GM18511 (cell line): ENCODE measurements around the gene SERINC1.

Experiments used
- ATAC-seq: cut with Tn5 transposase; IDR thresholded peaks from one replicate; pipeline ENCODE4 v1.9.1; 2021; ENCODE audit warnings: mild to moderate bottlenecking, moderate library complexity; ENCODE audit not compliant: unreplicated experiment

SERINC1 gene

GRCh38 chr6:122394016-122394415, 77.6 kb downstream of the SERINC1 start:
- ATAC-seq, result no peak

GRCh38 chr6:122393351-122393896, 78.2 kb downstream of the SERINC1 start:
- ATAC-seq, result peak; percentile 57
